Measurements from ENCODE around the gene XCR1. TPM values are rescaled to one million over a fixed set of nuclear protein-coding genes. Genes with fewer than 3 reads are reported as not detected.

XCR1 gene
- total and polyA plus RNA-seq, 4 donors: 0.04 to 1.1 (median 0.31) TPM

GRCh38 chr3:45994419-45995235 is 32.7 kb downstream of the XCR1 start:
- 8 to 10% methylated on average over 16 of the region's 16 CpGs for WGBS, 2 donors
- no peak for TF ChIP-seq CTCF (IDR thresholded peaks at IDR 0.05; ENCODE audit: control extremely low read depth, extremely low read depth)
- Histone ChIP-seq H3K4me1 (ENCODE audit: control insufficient read depth in 5 of 5, insufficient read depth in 5 of 5, low read length in 5 of 5) (peaks cover 0 to 19% (median 8%) of the 10 kb centered on the region in 5 donors), H3K9ac (ENCODE audit: insufficient read depth in 1 of 2, low read length in 2 of 2) (peak overlapping the region in 1 of 2 donors; percentile 67), H3K4me3 (peak overlapping the region; percentile 89), H3K27me3 (ENCODE audit: control insufficient read depth in 3 of 3, insufficient read depth in 3 of 3, low read length in 2 of 3) (no peaks in the 10 kb centered on the region), H3K27ac (ENCODE audit: low read depth in 1 of 2, low read length in 1 of 2) (peak overlapping the region; percentile 95 to 97), H3K36me3 (ENCODE audit: control insufficient read depth in 4 of 4, insufficient read depth in 4 of 4, low read length in 4 of 4) (peaks cover 0 to 2% (median 0%) of the 10 kb centered on the region in 4 donors), H3K9me3 (ENCODE audit: control insufficient read depth in 4 of 4, insufficient read depth in 3 of 4, low read length in 3 of 4) (no peaks in the 10 kb centered on the region)
- DNase-seq: peak in 2 of 3 donors; percentile 9 to 15
- ATAC-seq (ENCODE audit: insufficient read depth, low FRiP score): peak; percentile 5

GRCh38 chr3:45993421-45994027 is 33.8 kb downstream of the XCR1 start:
- no peak overlapping the region for H3K4me3 ChIP-seq
- peaks cover 0 to 2% (median 0%) of the 10 kb centered on the region in 4 donors for H3K36me3 ChIP-seq (ENCODE audit: control insufficient read depth in 4 of 4, insufficient read depth in 4 of 4, low read length in 4 of 4)
- H3K4me1 ChIP-seq (ENCODE audit: control insufficient read depth in 5 of 5, insufficient read depth in 5 of 5, low read length in 5 of 5): peaks cover 0 to 27% (median 14%) of the 10 kb centered on the region in 5 donors
- no peaks in the 10 kb centered on the region for H3K9me3 ChIP-seq (ENCODE audit: control insufficient read depth in 4 of 4, insufficient read depth in 3 of 4, low read length in 3 of 4)
- no peak for DNase-seq
- H3K9ac ChIP-seq (ENCODE audit: insufficient read depth in 1 of 2, low read length in 2 of 2): no peak overlapping the region
- no peak for TF ChIP-seq CTCF (IDR thresholded peaks at IDR 0.05; ENCODE audit: control extremely low read depth, extremely low read depth)
- no peak for ATAC-seq (ENCODE audit: insufficient read depth, low FRiP score)
- 68 to 72% methylated on average over 3 of the region's 3 CpGs for WGBS, 2 donors
- H3K27me3 ChIP-seq (ENCODE audit: control insufficient read depth in 3 of 3, insufficient read depth in 3 of 3, low read length in 2 of 3): no peaks in the 10 kb centered on the region
- peak overlapping the region in 1 of 2 donors; percentile 86 for H3K27ac ChIP-seq (ENCODE audit: low read depth in 1 of 2, low read length in 1 of 2)

- no peak for TF ChIP-seq CTCF (IDR thresholded peaks at IDR 0.05; ENCODE audit: control extremely low read depth, extremely low read depth)
- no peak for ATAC-seq (ENCODE audit: insufficient read depth, low FRiP score)
- Histone ChIP-seq H3K4me1 (ENCODE audit: control insufficient read depth in 5 of 5, insufficient read depth in 5 of 5, low read length in 5 of 5) (peaks cover 5 to 33% (median 20%) of the 10 kb centered on the region in 5 donors), H3K9ac (ENCODE audit: insufficient read depth in 1 of 2, low read length in 2 of 2) (no peak overlapping the region), H3K27ac (ENCODE audit: low read depth in 1 of 2, low read length in 1 of 2) (peak overlapping the region in 1 of 2 donors; percentile 86), H3K27me3 (ENCODE audit: control insufficient read depth in 3 of 3, insufficient read depth in 3 of 3, low read length in 2 of 3) (no peaks in the 10 kb centered on the region), H3K4me3 (no peak overlapping the region), H3K36me3 (ENCODE audit: control insufficient read depth in 4 of 4, insufficient read depth in 4 of 4, low read length in 4 of 4) (peaks cover 0 to 2% (median 0%) of the 10 kb centered on the region in 4 donors), H3K9me3 (ENCODE audit: control insufficient read depth in 4 of 4, insufficient read depth in 3 of 4, low read length in 3 of 4) (no peaks in the 10 kb centered on the region)
- no peak for DNase-seq
- 30 to 39% methylated on average over 2 of the region's 2 CpGs for WGBS, 2 donors
Measured at GRCh38 chr3:45992821-45993221, 34.5 kb downstream of the XCR1 start.

Data from lung (tissue), 12 donors.